ENCODE measurements around the gene PAOX. TPM values are rescaled to one million over a fixed set of nuclear protein-coding genes. Genes with fewer than 3 reads are reported as not detected.

Gene PAOX
- total and polyA plus RNA-seq, 2 experiments from 2014 or later = 4.1 to 8.7 TPM

- no peaks in the 10 kb centered on the region for H3K9me2 ChIP-seq (ENCODE audit: insufficient read depth)
- DNase-seq (ENCODE audit: low spot score) = no peak
Measured at GRCh38 chr10:133401500-133401899, 22.4 kb downstream of the PAOX start.

More at GRCh38 chr10:133401500-133401899, 22.4 kb downstream of the PAOX start:
- Histone ChIP-seq H3K27ac (ENCODE audit: low read depth) (no peak overlapping the region), H3K79me2 (replicated peaks; ENCODE audit: insufficient read depth) (peaks cover 51% of the 10 kb centered on the region), H3K4me1 (ENCODE audit: insufficient read depth) (no peaks in the 10 kb centered on the region), H3K27me3 (ENCODE audit: insufficient read depth) (no peaks in the 10 kb centered on the region), H3K4me3 (no peak overlapping the region), H3K36me3 (ENCODE audit: insufficient read depth) (peaks cover 6% of the 10 kb centered on the region), H3F3A (replicated peaks; ENCODE audit: low read depth) (no peaks in the 10 kb centered on the region), H2AFZ (no peak overlapping the region), H3K4me2 (no peak overlapping the region), H4K20me1 (replicated peaks; ENCODE audit: insufficient read depth) (peaks cover 22% of the 10 kb centered on the region)
- no peak overlapping the region for H3K27ac Mint-ChIP-seq
- no peaks in the 10 kb centered on the region for H3K4me1 Mint-ChIP-seq
- H3K4me3 Mint-ChIP-seq = no peak overlapping the region
- no peak for ATAC-seq
- no peak for TF ChIP-seq ZNF462 (CRISPR knock-in tag; IDR thresholded peaks at IDR 0.05)
- TF ChIP-seq ZNF331 (CRISPR knock-in tag; IDR thresholded peaks at IDR 0.05; ENCODE audit: low read depth) = no peak
- TF ChIP-seq JUNB (IDR thresholded peaks at IDR 0.05; ENCODE audit: unreplicated experiment) = no peak
- no peak for TF ChIP-seq ETS1 (IDR thresholded peaks at IDR 0.05)
- no peak for TF ChIP-seq CTCF (conservative IDR thresholded peaks at IDR 0.05; ENCODE audit: low read depth in 2 of 2)
- peaks cover 79% of the 10 kb centered on the region for H3K36me3 Mint-ChIP-seq (ENCODE audit: low read depth)
- peaks cover 6% of the 10 kb centered on the region for H3K27me3 Mint-ChIP-seq (ENCODE audit: insufficient read depth, low read depth, poor library complexity)
- no peaks in the 10 kb centered on the region for H3K9me3 Mint-ChIP-seq

All from GM23338 (cell line).